H1 (cell line): Measurements from ENCODE around the gene NOL4L. TPM values are rescaled to one million over a fixed set of nuclear protein-coding genes. Genes with fewer than 3 reads are reported as not detected.

Experiments used
- CTCF ChIA-PET: fragments of 300-600 bp; sonication (Branson Sonifier 250); formaldehyde crosslinking; loops from one replicate; lab custom pipeline; 2021; ENCODE audit not compliant: partially characterized antibody; lab: Charles Lee
- POLR2A ChIA-PET: fragments of 300-600 bp; sonication (Branson Sonifier 250); formaldehyde crosslinking; loops from one replicate; lab custom pipeline; 2021; ENCODE audit warnings: inconsistent platforms; ENCODE audit not compliant: partially characterized antibody; lab: Charles Lee
- DNase-seq, 2 experiments: peaks; one replicate each; pipeline versions ENCODE4 v3.0.0 to v3.0.0-alpha.2; 2010 to 2022; ENCODE audit warnings: low spot score in 2 of 2, low read depth in 1 of 2, mixed read lengths in 1 of 2
- FAIRE-seq: peaks from 2 replicates; lab custom pipeline; 2011; peaks lifted over from hg19 to GRCh38; lab: Jason Lieb, UNC
- H2AFZ ChIP-seq: 2 replicates; pipeline ENCODE4 v1.8.1; 2012; ENCODE audit warnings: low read length, inconsistent platforms
- H2AK5ac ChIP-seq: 2 replicates; pipeline ENCODE4 v1.6.1; 2013; ENCODE audit warnings: low read depth, low read length
- H2BK120ac ChIP-seq: replicated peaks from 2 replicates; pipeline ENCODE3; 2013; ENCODE audit warnings: low read depth, low read length, inconsistent platforms
- H2BK12ac ChIP-seq: 2 replicates; pipeline ENCODE4 v1.6.1; 2013; ENCODE audit warnings: low read depth, low read length
- H2BK15ac ChIP-seq: 2 replicates; pipeline ENCODE4 v1.6.1; 2013; ENCODE audit warnings: low read length
- H2BK20ac ChIP-seq: 2 replicates; pipeline ENCODE4 v1.6.1; 2013; ENCODE audit warnings: low read length
- H2BK5ac ChIP-seq: 2 replicates; pipeline ENCODE4 v1.6.1; 2013; ENCODE audit warnings: low read depth, low read length
- H3K14ac ChIP-seq: 2 replicates; pipeline ENCODE4 v1.6.1; 2013; ENCODE audit warnings: inconsistent platforms; ENCODE audit not compliant: insufficient read length
- H3K18ac ChIP-seq: 2 replicates; pipeline ENCODE4 v1.6.1; 2013; ENCODE audit warnings: low read length; ENCODE audit errors: extremely low read depth
- H3K23ac ChIP-seq: 2 replicates; pipeline ENCODE4 v1.6.1; 2013; ENCODE audit warnings: inconsistent platforms; ENCODE audit not compliant: insufficient read length
- H3K23me2 ChIP-seq: 2 replicates; pipeline ENCODE4 v1.6.1; 2013; ENCODE audit warnings: low read depth, low read length
- H3K27ac ChIP-seq: 2 replicates; pipeline ENCODE4 v1.6.1; 2011; ENCODE audit warnings: low read depth, low read length, inconsistent platforms
- H3K27me3 ChIP-seq, 4 experiments: replicated peaks in 1 of 4; 1 replicate in 1 of 4; 2 replicates in 3 of 4; pipeline versions ENCODE4 v1.6.1 to v1.8.1; 2011 to 2013; ENCODE audit warnings: low read length in 3 of 4, mild to moderate bottlenecking in 3 of 4, inconsistent platforms in 2 of 4, mixed read lengths in 2 of 4, moderate library complexity in 1 of 4; ENCODE audit not compliant: control insufficient read depth in 3 of 4, insufficient read depth in 3 of 4; ENCODE audit errors: extremely low read depth in 1 of 4
- H3K36me3 ChIP-seq, 4 experiments: 2 replicates each; pipeline versions ENCODE4 v1.6.1 to v1.8.1; 2011 to 2013; ENCODE audit warnings: mild to moderate bottlenecking in 4 of 4, low read length in 3 of 4, moderate library complexity in 2 of 4, control low read depth in 1 of 4, inconsistent platforms in 1 of 4; ENCODE audit not compliant: insufficient read depth in 4 of 4, control insufficient read depth in 2 of 4
- H3K4ac ChIP-seq: replicated peaks from 2 replicates; pipeline ENCODE3; 2013; ENCODE audit warnings: low read length, low read depth, mixed read lengths, inconsistent platforms; ENCODE audit not compliant: insufficient read length
- H3K4me1 ChIP-seq, 4 experiments: replicated peaks in 1 of 4; 1 replicate in 1 of 4; 2 replicates in 3 of 4; pipeline versions ENCODE4 v1.6.1 to v1.8.1; 2011 to 2013; ENCODE audit warnings: low read length in 3 of 4, inconsistent platforms in 2 of 4, mixed read lengths in 1 of 4; ENCODE audit not compliant: insufficient read depth in 4 of 4, control insufficient read depth in 3 of 4
- H3K4me2 ChIP-seq, 2 experiments: 2 replicates each; pipeline versions ENCODE4 v1.6.1 to v1.8.1; 2011 to 2013; ENCODE audit warnings: low read depth in 2 of 2, low read length in 2 of 2, control low read depth in 1 of 2, inconsistent platforms in 1 of 2, mild to moderate bottlenecking in 1 of 2; ENCODE audit not compliant: insufficient read depth in 1 of 2
- H3K4me3 ChIP-seq, 4 experiments: fragments of 200-600, 300-600 bp in 1 of 4; sonication (generic), shearing (Covaris generic), sonication (Bioruptor Twin) in 1 of 4; 2 replicates each; pipeline versions ENCODE4 v1.5.1 to v1.8.1; 2011 to 2016; ENCODE audit warnings: low read length in 4 of 4, low read depth in 3 of 4, control low read depth in 2 of 4, inconsistent platforms in 2 of 4, mild to moderate bottlenecking in 2 of 4, mixed read lengths in 1 of 4, moderate library complexity in 1 of 4; ENCODE audit not compliant: insufficient read depth in 2 of 4; ENCODE audit errors: extremely low read depth in 1 of 4
- H3K56ac ChIP-seq: replicated peaks from 2 replicates; pipeline ENCODE3; 2013; ENCODE audit warnings: low read depth, mild to moderate bottlenecking, mixed read lengths, low read length, inconsistent platforms; ENCODE audit not compliant: insufficient read length
- H3K79me1 ChIP-seq: 2 replicates; pipeline ENCODE4 v1.6.1; 2013; ENCODE audit warnings: low read depth, low read length, control low read depth
- H3K79me2 ChIP-seq, 2 experiments: 2 replicates each; pipeline versions ENCODE4 v1.6.1 to v1.8.1; 2012 to 2013; ENCODE audit warnings: low read length in 2 of 2, mild to moderate bottlenecking in 2 of 2, inconsistent platforms in 1 of 2; ENCODE audit not compliant: insufficient read depth in 2 of 2, control insufficient read depth in 1 of 2
- H3K9ac ChIP-seq, 4 experiments: replicated peaks in 1 of 4; 1 replicate in 1 of 4; 2 replicates in 3 of 4; pipeline versions ENCODE4 v1.6.1 to v1.8.1; 2011 to 2013; ENCODE audit warnings: low read depth in 3 of 4, low read length in 3 of 4, control low read depth in 2 of 4, mild to moderate bottlenecking in 2 of 4, moderate library complexity in 2 of 4, inconsistent platforms in 1 of 4; ENCODE audit errors: extremely low read depth in 1 of 4
- H3K9me3 ChIP-seq, 2 experiments: 2 replicates each; pipeline versions ENCODE4 v1.6.1 to v1.8.1; 2012 to 2013; ENCODE audit warnings: mild to moderate bottlenecking in 2 of 2, moderate library complexity in 2 of 2, control low read depth in 1 of 2, inconsistent platforms in 1 of 2, low read depth in 1 of 2, low read length in 1 of 2, mixed read lengths in 1 of 2; ENCODE audit not compliant: insufficient read depth in 2 of 2
- H4K20me1 ChIP-seq, 2 experiments: replicated peaks in 1 of 2; 2 replicates each; pipeline versions ENCODE3 to v1.8.1; 2011 to 2013; ENCODE audit warnings: inconsistent platforms in 2 of 2, low read length in 2 of 2, mild to moderate bottlenecking in 1 of 2; ENCODE audit not compliant: insufficient read depth in 2 of 2, control insufficient read depth in 1 of 2
- H4K5ac ChIP-seq: 2 replicates; pipeline ENCODE4 v1.6.1; 2013; ENCODE audit warnings: low read length, low read depth, mixed read lengths, inconsistent platforms; ENCODE audit not compliant: insufficient read length
- H4K8ac ChIP-seq: 2 replicates; pipeline ENCODE4 v1.8.0; 2013; ENCODE audit warnings: mild to moderate bottlenecking, moderate library complexity, low read length, inconsistent platforms; ENCODE audit not compliant: insufficient read depth; ENCODE audit errors: extremely low read depth
- H4K91ac ChIP-seq: replicated peaks from 2 replicates; pipeline ENCODE3; 2013; ENCODE audit warnings: low read length, mixed read lengths, inconsistent platforms; ENCODE audit not compliant: insufficient read length
- CTCF ChIP-seq, 3 experiments: IDR thresholded peaks; 1 replicate in 2 of 3; 2 replicates in 1 of 3; pipeline versions ENCODE4 v1.5.1 to v1.6.1; 2011; ENCODE audit warnings: low read length in 3 of 3, mild to moderate bottlenecking in 3 of 3, inconsistent platforms in 2 of 3, low read depth in 1 of 3, moderate library complexity in 1 of 3; ENCODE audit not compliant: insufficient read depth in 1 of 3; ENCODE audit errors: control extremely low read depth in 1 of 3
- GTF2F1 ChIP-seq: IDR thresholded peaks from 2 replicates; pipeline ENCODE4 v1.6.1; 2012; ENCODE audit warnings: low read depth, low read length, improper control_type of control experiment, borderline replicate concordance
- HDAC2 ChIP-seq, 2 experiments: fragments of 300-600 bp in 1 of 2; sonication (generic) in 1 of 2; IDR thresholded peaks; 2 replicates each; pipeline ENCODE4 v1.6.1; 2011 to 2012; ENCODE audit warnings: low read depth in 2 of 2, low read length in 2 of 2, mild to moderate bottlenecking in 2 of 2, moderate library complexity in 2 of 2, borderline replicate concordance in 1 of 2, inconsistent platforms in 1 of 2
- HDAC6 ChIP-seq: IDR thresholded peaks from one replicate; pipeline ENCODE4 v1.7.1; 2012; ENCODE audit warnings: low read depth, mild to moderate bottlenecking, inconsistent platforms, low read length, moderate library complexity
- PHF8 ChIP-seq: fragments of 200-600 bp; sonication (generic); conservative IDR thresholded peaks from 2 replicates; pipeline ENCODE4 v1.7.1; 2012; ENCODE audit warnings: low read depth, mild to moderate bottlenecking, inconsistent platforms, low read length, moderate library complexity
- RAD21 ChIP-seq, 2 experiments: IDR thresholded peaks in 1 of 2; conservative IDR thresholded peaks in 1 of 2; 2 replicates each; pipeline ENCODE4 v1.6.1; 2011; ENCODE audit warnings: low read depth in 2 of 2, low read length in 2 of 2, improper control_type of control experiment in 1 of 2, inconsistent platforms in 1 of 2, mild to moderate bottlenecking in 1 of 2, moderate library complexity in 1 of 2
- RXRA ChIP-seq: IDR thresholded peaks from 2 replicates; pipeline ENCODE4 v1.6.1; 2011; ENCODE audit warnings: low read depth, mild to moderate bottlenecking, low read length, moderate library complexity; ENCODE audit not compliant: insufficient read depth
- WGBS, 2 experiments: shearing (Covaris generic) in 1 of 2; methylation state at CpG; one replicate each; pipeline versions ENCODE4 v1.1.6 to v1.1.7; 2013 to 2015; ENCODE audit warnings: low lambda C conversion rate in 2 of 2, mixed read lengths in 2 of 2, inconsistent platforms in 1 of 2, low coverage in 1 of 2, missing lambda C conversion rate in 1 of 2; ENCODE audit not compliant: insufficient replicate concordance in 2 of 2, insufficient coverage in 1 of 2, insufficient read length in 1 of 2; ENCODE audit errors: extremely low coverage in 1 of 2, missing lambda C conversion rate in 1 of 2; 5-methylcytosine and 5-hydroxymethylcytosine counted together
- polyA plus RNA-seq, 7 experiments: library from polyadenylated mRNA; depleted of rRNA in 3 of 7; stranded (reverse) in 5 of 7; unstranded in 2 of 7; fragments of >200 nt in 5 of 7; fragments of 200-250 nt in 2 of 7; gene quantifications; 1 replicate in 5 of 7; 2 replicates in 1 of 7; 4 replicates in 1 of 7; pipeline versions ENCODE4 v1.2.1 to v1.2.3, GENCODE V29; 2011 to 2013; ENCODE audit warnings: missing spikeins in 2 of 7, mixed read lengths in 2 of 7
- total RNA-seq: library from RNA; stranded (reverse); fragmentation: NEBNext Ultra II Directional; extraction: Animal tissue kit (Norgen Biotek cat#: 25700); gene quantifications from 2 replicates; pipeline ENCODE4 v1.2.1, GENCODE V29; 2021

NOL4L gene
- total and polyA plus RNA-seq, 2 of the 8 experiments (the other 6 are each of a cell fraction or from before 2014, with no cell fraction given) = 15.3 to 23.7 TPM

- no peak overlapping the region for H3K9ac ChIP-seq
- no peak for TF ChIP-seq PHF8
- TF ChIP-seq CTCF (IDR thresholded peaks at IDR 0.05; ENCODE audit: control extremely low read depth in 1 of 3, insufficient read depth in 1 of 3, low read depth in 1 of 3, low read length in 3 of 3) = no peak
- no peak for TF ChIP-seq HDAC2 (IDR thresholded peaks at IDR 0.05; ENCODE audit: borderline replicate concordance in 1 of 2, low read depth in 2 of 2, low read length in 2 of 2)
- TF ChIP-seq GTF2F1 = no peak
- TF ChIP-seq RAD21 (IDR thresholded peaks at IDR 0.05 in 1 of 2, conservative IDR thresholded peaks at IDR 0.05 in 1 of 2; ENCODE audit: low read depth in 2 of 2, low read length in 2 of 2) = no peak
- TF ChIP-seq HDAC6 = no peak
- TF ChIP-seq RXRA = no peak
- TF ChIP-seq, all 59 proteins: peak for 0
- Histone ChIP-seq H3K79me2 (no peaks in the 10 kb centered on the region), H2BK15ac (no peak overlapping the region), H2BK120ac (no peak overlapping the region), H3K27ac (no peak overlapping the region), H4K91ac (no peak overlapping the region), H3K4me1 (peaks cover 0 to 6% (median 2%) of the 10 kb centered on the region in 4 experiments; a peak in 3 of 7 replicates), H3K27me3 (no peaks in the 10 kb centered on the region), H3K18ac (no peak overlapping the region), H4K8ac (no peak overlapping the region), H3K4me2 (no peak overlapping the region), H2AK5ac (no peak overlapping the region), H3K36me3 (no peaks in the 10 kb centered on the region; a peak in 1 of 8 replicates), H2BK5ac (no peak overlapping the region), H4K20me1 (no peaks in the 10 kb centered on the region), H4K5ac (no peak overlapping the region), H2BK12ac (no peak overlapping the region), H2AFZ (no peak overlapping the region), H3K9me3 (no peaks in the 10 kb centered on the region), H3K56ac (no peak overlapping the region), H3K14ac (no peak overlapping the region), H2BK20ac (no peak overlapping the region), H3K4ac (no peak overlapping the region), H3K23me2 (0 out of 2 replicates have a peak, but pooled peaks cover 1% of the 10 kb centered on the region), H3K79me1 (no peaks in the 10 kb centered on the region), H3K4me3 (no peak overlapping the region), H3K23ac (no peak overlapping the region)
- POLR2A ChIA-PET = no interaction called here
- 89% methylated on average over 12 of the region's 12 CpGs; no CpG with 5 or more reads in 1 of the 2 experiments for WGBS, 2 experiments
- DNase-seq = no peak
- CTCF ChIA-PET = interaction anchor here (0.8 to 11.7 kb wide), 5 partner anchors 11 to 134 kb away, joined by 3 to 246 read pairs (median 4); no protein-coding TSS in a partner anchor
- no peak for FAIRE-seq
These were observed 70.4 kb downstream of the NOL4L start for GRCh38 chr20:32514760-32515159.
